ENCODE results near the gene IAH1.

IAH1 gene

GRCh38 chr2:9532421-9532820 lies 58.1 kb downstream of the IAH1 start:
- Histone ChIP-seq H3K9me3 (ENCODE audit: control insufficient read depth in 1 of 2, low read length in 2 of 2) (no peaks in the 10 kb centered on the region), H3K27ac (ENCODE audit: low read length) (no peak overlapping the region), H3K4me1 (ENCODE audit: control insufficient read depth in 1 of 2, insufficient read depth in 2 of 2, low read length in 2 of 2) (no peaks in the 10 kb centered on the region), H3K36me3 (ENCODE audit: control insufficient read depth in 1 of 2, insufficient read depth in 2 of 2, low read length in 2 of 2) (peaks cover 13 to 27% of the 10 kb centered on the region in 2 donors), H3K27me3 (ENCODE audit: low read depth, low read length) (no peaks in the 10 kb centered on the region), H3K4me3 (ENCODE audit: low read depth in 1 of 2, low read length in 2 of 2) (no peak overlapping the region)

GRCh38 chr2:9533663-9534062 lies 59.3 kb downstream of the IAH1 start:
- Histone ChIP-seq H3K4me3 (ENCODE audit: low read depth in 1 of 2, low read length in 2 of 2) (no peak overlapping the region), H3K9me3 (ENCODE audit: control insufficient read depth in 1 of 2, low read length in 2 of 2) (no peaks in the 10 kb centered on the region), H3K4me1 (ENCODE audit: control insufficient read depth in 1 of 2, insufficient read depth in 2 of 2, low read length in 2 of 2) (no peaks in the 10 kb centered on the region), H3K27me3 (ENCODE audit: low read depth, low read length) (no peaks in the 10 kb centered on the region), H3K36me3 (ENCODE audit: control insufficient read depth in 1 of 2, insufficient read depth in 2 of 2, low read length in 2 of 2) (peaks cover 10 to 28% of the 10 kb centered on the region in 2 donors), H3K27ac (ENCODE audit: low read length) (no peak overlapping the region)

- Histone ChIP-seq H3K27ac (ENCODE audit: low read length) (no peak overlapping the region), H3K36me3 (ENCODE audit: control insufficient read depth in 1 of 2, insufficient read depth in 2 of 2, low read length in 2 of 2) (peaks cover 8 to 22% of the 10 kb centered on the region in 2 donors), H3K27me3 (ENCODE audit: low read depth, low read length) (no peaks in the 10 kb centered on the region), H3K4me3 (ENCODE audit: low read depth in 1 of 2, low read length in 2 of 2) (no peak overlapping the region), H3K9me3 (ENCODE audit: control insufficient read depth in 1 of 2, low read length in 2 of 2) (no peaks in the 10 kb centered on the region), H3K4me1 (ENCODE audit: control insufficient read depth in 1 of 2, insufficient read depth in 2 of 2, low read length in 2 of 2) (no peaks in the 10 kb centered on the region)
Observed at GRCh38 chr2:9535177-9535576, 60.8 kb downstream of the IAH1 start.

- Histone ChIP-seq H3K4me1 (ENCODE audit: control insufficient read depth in 1 of 2, insufficient read depth in 2 of 2, low read length in 2 of 2) (no peaks in the 10 kb centered on the region), H3K9me3 (ENCODE audit: control insufficient read depth in 1 of 2, low read length in 2 of 2) (no peaks in the 10 kb centered on the region), H3K4me3 (ENCODE audit: low read depth in 1 of 2, low read length in 2 of 2) (no peak overlapping the region), H3K27me3 (ENCODE audit: low read depth, low read length) (no peaks in the 10 kb centered on the region), H3K36me3 (ENCODE audit: control insufficient read depth in 1 of 2, insufficient read depth in 2 of 2, low read length in 2 of 2) (peaks cover 8 to 22% of the 10 kb centered on the region in 2 donors), H3K27ac (ENCODE audit: low read length) (peak overlapping the region; percentile 11)
Observed at GRCh38 chr2:9536504-9536903, 62.2 kb downstream of the IAH1 start.

- Histone ChIP-seq H3K4me3 (ENCODE audit: low read depth in 1 of 2, low read length in 2 of 2) (no peak overlapping the region), H3K36me3 (ENCODE audit: control insufficient read depth in 1 of 2, insufficient read depth in 2 of 2, low read length in 2 of 2) (peaks cover 8 to 19% of the 10 kb centered on the region in 2 donors), H3K4me1 (ENCODE audit: control insufficient read depth in 1 of 2, insufficient read depth in 2 of 2, low read length in 2 of 2) (no peaks in the 10 kb centered on the region), H3K27me3 (ENCODE audit: low read depth, low read length) (no peaks in the 10 kb centered on the region), H3K27ac (ENCODE audit: low read length) (no peak overlapping the region), H3K9me3 (ENCODE audit: control insufficient read depth in 1 of 2, low read length in 2 of 2) (no peaks in the 10 kb centered on the region)
Observed at GRCh38 chr2:9538000-9538507, 63.7 kb downstream of the IAH1 start.

All from muscle layer of duodenum (tissue), 2 donors.